ENCODE results near the gene LRRFIP1. TPM values are rescaled to one million over a fixed set of nuclear protein-coding genes. Genes with fewer than 3 reads are reported as not detected.
A peak's percentile ranks its signal among the peaks of the same experiment; 100 is the strongest.

The LRRFIP1 gene
- total and polyA plus RNA-seq, 2 of the 13 experiments (the other 11 are each of a cell fraction or from before 2014, with no cell fraction given) = 15.9 to 40.5 TPM

DNA sequence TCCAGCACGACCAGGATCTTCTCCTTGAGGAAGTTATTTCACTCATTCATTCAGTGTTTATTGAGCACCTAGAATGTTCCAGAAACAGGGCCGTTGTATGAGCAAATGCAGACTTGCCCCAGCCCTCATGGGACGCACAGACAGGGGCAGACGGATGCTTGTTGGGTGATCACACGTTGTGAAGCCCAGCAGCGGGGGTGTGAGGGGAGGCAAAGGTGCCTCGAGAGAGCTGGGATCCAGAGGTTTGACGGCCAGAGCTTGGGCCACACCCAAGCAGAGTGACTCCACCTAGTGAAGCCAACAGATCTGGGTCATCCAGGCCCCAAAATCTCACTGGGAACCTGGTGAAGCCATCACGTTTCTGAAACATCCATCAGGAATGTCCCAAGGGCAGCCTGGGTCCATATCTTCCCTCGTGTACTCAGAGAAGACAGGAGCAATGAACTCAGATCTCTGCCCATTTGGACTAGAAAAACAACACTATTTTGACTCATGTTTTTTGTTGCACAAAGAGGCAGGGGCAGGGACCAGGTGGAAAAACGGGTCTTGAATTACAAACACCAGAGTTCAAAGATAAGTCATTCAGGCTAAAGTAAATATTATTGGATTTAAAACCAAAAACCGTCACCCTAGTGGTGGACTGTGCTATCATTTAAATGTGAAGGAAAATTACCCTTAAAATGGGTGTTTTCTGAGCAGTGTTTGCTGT lies 116.3 kb downstream of the LRRFIP1 start (continued):
- TF ChIP-seq PRDM4 (CRISPR knock-in tag; IDR thresholded peaks at IDR 0.05; ENCODE audit: borderline replicate concordance) (no peak), FOXO1 (CRISPR knock-in tag; IDR thresholded peaks at IDR 0.05) (peak; percentile 86; the same call in 1 of the 2 replicates), NCOA5 (CRISPR knock-in tag; IDR thresholded peaks at IDR 0.05) (no peak), RARA (CRISPR knock-in tag; IDR thresholded peaks at IDR 0.05) (peak; percentile 97), SMAD3 (CRISPR knock-in tag; IDR thresholded peaks at IDR 0.05) (peak; percentile 45; the same call in 1 of the 2 replicates), HMGXB3 (CRISPR knock-in tag; IDR thresholded peaks at IDR 0.05; ENCODE audit: borderline replicate concordance) (peak; percentile 67; the same call in 1 of the 2 replicates), AHR (CRISPR knock-in tag; IDR thresholded peaks at IDR 0.05) (peak; percentile 75), ZEB1 (IDR thresholded peaks at IDR 0.05; ENCODE audit: insufficient replicate concordance, low read depth) (peak; percentile 76), NCOR1 (IDR thresholded peaks at IDR 0.05; ENCODE audit: borderline replicate concordance, low read length) (peak; percentile 92), ZNF331 (CRISPR knock-in tag; IDR thresholded peaks at IDR 0.05) (peak; percentile 56; the same call in 1 of the 2 replicates), ZNF121 (CRISPR knock-in tag; IDR thresholded peaks at IDR 0.05) (no peak; the same call in 1 of the 2 replicates), SP2 (CRISPR knock-in tag; IDR thresholded peaks at IDR 0.05) (no peak), ZNF816 (CRISPR knock-in tag; IDR thresholded peaks at IDR 0.05; ENCODE audit: borderline replicate concordance) (0 out of 2 replicates have a peak, but pooled peaks have one; percentile 78), BORCS8-MEF2B (CRISPR knock-in tag; IDR thresholded peaks at IDR 0.05) (0 out of 2 replicates have a peak, but pooled peaks have one; percentile 38), ERF (CRISPR knock-in tag; IDR thresholded peaks at IDR 0.05) (peak; percentile 94)
- TF ChIP-seq, protein P1, sequence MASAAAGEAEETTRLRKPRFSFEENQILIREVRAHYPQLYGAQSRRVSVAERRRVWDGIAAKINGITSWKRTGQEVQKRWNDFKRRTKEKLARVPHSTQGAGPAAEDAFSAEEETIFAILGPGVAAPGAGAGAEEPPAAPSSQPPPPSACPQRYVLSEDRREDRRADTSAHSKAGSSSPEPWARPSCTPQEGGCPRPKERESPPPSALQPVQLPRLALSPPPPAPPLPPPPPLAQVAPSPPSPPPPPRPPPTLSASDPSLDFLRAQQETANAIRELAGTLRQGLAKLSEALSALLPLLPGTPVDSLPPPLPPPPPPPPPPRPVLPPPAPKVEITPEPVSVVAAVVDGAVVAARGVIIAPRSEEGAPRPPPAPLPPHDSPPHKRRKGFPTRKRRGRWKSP (CRISPR knock-in tag; IDR thresholded peaks at IDR 0.05) = peak; percentile 62; the same call in 1 of the 2 replicates
- TF ChIP-seq, protein P2, sequence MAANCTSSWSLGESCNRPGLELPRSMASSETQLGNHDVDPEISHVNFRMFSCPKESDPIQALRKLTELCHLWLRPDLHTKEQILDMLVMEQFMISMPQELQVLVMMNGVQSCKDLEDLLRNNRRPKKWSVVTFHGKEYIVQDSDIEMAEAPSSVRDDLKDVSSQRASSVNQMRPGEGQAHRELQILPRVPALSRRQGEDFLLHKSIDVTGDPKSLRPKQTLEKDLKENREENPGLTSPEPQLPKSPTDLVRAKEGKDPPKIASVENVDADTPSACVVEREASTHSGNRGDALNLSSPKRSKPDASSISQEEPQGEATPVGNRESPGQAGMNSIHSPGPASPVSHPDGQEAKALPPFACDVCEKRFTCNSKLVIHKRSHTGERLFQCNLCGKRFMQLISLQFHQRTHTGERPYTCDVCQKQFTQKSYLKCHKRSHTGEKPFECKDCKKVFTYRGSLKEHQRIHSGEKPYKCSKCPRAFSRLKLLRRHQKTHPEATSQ (CRISPR knock-in tag; IDR thresholded peaks at IDR 0.05; ENCODE audit: borderline replicate concordance) = 0 out of 2 replicates have a peak, but pooled peaks have one; percentile 28
- TF ChIP-seq, protein P3, sequence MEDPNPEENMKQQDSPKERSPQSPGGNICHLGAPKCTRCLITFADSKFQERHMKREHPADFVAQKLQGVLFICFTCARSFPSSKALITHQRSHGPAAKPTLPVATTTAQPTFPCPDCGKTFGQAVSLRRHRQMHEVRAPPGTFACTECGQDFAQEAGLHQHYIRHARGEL (CRISPR knock-in tag; IDR thresholded peaks at IDR 0.05) = no peak

Data from HepG2 (cell line).